ENCODE data around the gene STK32B.
A peak's percentile ranks its signal among the peaks of the same experiment; 100 is the strongest.

The STK32B gene

GRCh38 chr4:5393911-5394513, 342.7 kb downstream of the STK32B start:
- Histone ChIP-seq H3K4me3 (no peak overlapping the region), H3K9me3 (no peaks in the 10 kb centered on the region), H3K36me3 (no peaks in the 10 kb centered on the region), H3K4me1 (no peaks in the 10 kb centered on the region), H3K27me3 (no peaks in the 10 kb centered on the region), H3K27ac (no peak overlapping the region)
- DNase-seq, result no peak
- TF ChIP-seq, protein P1, sequence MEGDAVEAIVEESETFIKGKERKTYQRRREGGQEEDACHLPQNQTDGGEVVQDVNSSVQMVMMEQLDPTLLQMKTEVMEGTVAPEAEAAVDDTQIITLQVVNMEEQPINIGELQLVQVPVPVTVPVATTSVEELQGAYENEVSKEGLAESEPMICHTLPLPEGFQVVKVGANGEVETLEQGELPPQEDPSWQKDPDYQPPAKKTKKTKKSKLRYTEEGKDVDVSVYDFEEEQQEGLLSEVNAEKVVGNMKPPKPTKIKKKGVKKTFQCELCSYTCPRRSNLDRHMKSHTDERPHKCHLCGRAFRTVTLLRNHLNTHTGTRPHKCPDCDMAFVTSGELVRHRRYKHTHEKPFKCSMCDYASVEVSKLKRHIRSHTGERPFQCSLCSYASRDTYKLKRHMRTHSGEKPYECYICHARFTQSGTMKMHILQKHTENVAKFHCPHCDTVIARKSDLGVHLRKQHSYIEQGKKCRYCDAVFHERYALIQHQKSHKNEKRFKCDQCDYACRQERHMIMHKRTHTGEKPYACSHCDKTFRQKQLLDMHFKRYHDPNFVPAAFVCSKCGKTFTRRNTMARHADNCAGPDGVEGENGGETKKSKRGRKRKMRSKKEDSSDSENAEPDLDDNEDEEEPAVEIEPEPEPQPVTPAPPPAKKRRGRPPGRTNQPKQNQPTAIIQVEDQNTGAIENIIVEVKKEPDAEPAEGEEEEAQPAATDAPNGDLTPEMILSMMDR (IDR thresholded peaks at IDR 0.05), result no peak
- intact Hi-C loops (cut with DNase I; ENCODE audit: low total_unique reads), result no loop called here

DNA sequence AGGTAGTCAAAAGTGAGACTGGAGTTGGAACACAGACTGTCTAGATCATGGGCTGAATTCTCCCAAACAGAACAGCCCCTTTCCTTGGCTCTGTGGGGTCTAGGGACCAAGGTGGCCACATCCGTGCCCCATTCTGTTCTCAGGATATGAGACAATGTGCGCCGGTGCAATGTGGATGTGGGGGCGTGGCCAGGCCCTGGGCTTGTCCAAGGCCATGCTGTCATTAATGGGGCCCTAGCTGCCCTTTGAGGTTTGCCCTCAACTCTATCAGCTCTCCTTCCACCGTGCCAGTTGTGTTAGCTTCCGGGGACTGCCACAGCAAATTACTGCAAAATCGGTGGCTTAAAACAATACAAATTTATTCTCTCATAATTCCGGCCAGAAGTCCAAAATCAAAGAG, 344.5 kb downstream of the STK32B start:
- Histone ChIP-seq H3K27ac (no peak overlapping the region), H3K27me3 (no peaks in the 10 kb centered on the region), H3K4me3 (no peak overlapping the region), H3K4me1 (no peaks in the 10 kb centered on the region), H3K36me3 (no peaks in the 10 kb centered on the region), H3K9me3 (no peaks in the 10 kb centered on the region)
- TF ChIP-seq, protein P1 (IDR thresholded peaks at IDR 0.05), result no peak
- intact Hi-C loops (cut with DNase I; ENCODE audit: low total_unique reads), result no loop called here
- DNase-seq, result no peak

- H3K36me3 ChIP-seq, result no peaks in the 10 kb centered on the region
- no peaks in the 10 kb centered on the region for H3K9me3 ChIP-seq
- no peaks in the 10 kb centered on the region for H3K27me3 ChIP-seq
- no peak overlapping the region for H3K27ac ChIP-seq
- intact Hi-C loops (cut with DNase I; ENCODE audit: low total_unique reads), result no loop called here
- H3K4me3 ChIP-seq, result no peak overlapping the region
- TF ChIP-seq, protein P1 (IDR thresholded peaks at IDR 0.05), result no peak
- H3K4me1 ChIP-seq, result no peaks in the 10 kb centered on the region
- DNase-seq, result no peak
Measured at GRCh38 chr4:5398056-5398455, 346.8 kb downstream of the STK32B start.

DNA sequence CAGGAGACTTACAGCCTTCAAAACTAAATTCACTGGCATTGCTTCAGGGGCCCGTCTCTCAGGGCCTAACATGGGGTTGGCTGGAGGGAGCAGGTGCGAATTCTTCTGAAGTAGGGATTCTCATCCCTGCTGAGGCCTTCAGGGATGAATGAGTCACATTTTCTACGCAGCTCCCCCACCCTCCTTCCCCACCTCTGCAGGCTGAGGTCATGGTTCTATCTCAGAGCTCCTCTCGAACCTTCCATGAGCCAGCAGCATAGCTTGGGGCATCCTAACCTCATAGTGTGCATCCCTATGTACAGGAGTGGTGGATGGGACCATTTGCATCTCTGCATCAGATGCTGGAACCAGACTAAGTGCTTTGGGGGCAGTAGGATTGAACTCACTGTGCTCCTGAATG, 347.8 kb downstream of the STK32B start:
- intact Hi-C loops (cut with DNase I; ENCODE audit: low total_unique reads), result no loop called here
- no peaks in the 10 kb centered on the region for H3K27me3 ChIP-seq

GRCh38 chr4:5399790-5400421, 348.6 kb downstream of the STK32B start:
- Histone ChIP-seq H3K4me1 (no peaks in the 10 kb centered on the region), H3K27me3 (no peaks in the 10 kb centered on the region), H3K36me3 (no peaks in the 10 kb centered on the region), H3K27ac (no peak overlapping the region), H3K4me3 (no peak overlapping the region), H3K9me3 (no peaks in the 10 kb centered on the region)
- TF ChIP-seq, protein P1 (IDR thresholded peaks at IDR 0.05), result peak in 1 of 2 experiments; percentile 18
- DNase-seq, result no peak
- intact Hi-C loops (cut with DNase I; ENCODE audit: low total_unique reads), result no loop called here

More for the DNA sequence above, 347.8 kb downstream of the STK32B start:
- no peaks in the 10 kb centered on the region for H3K4me1 ChIP-seq
- H3K36me3 ChIP-seq, result no peaks in the 10 kb centered on the region
- no peak for DNase-seq
- TF ChIP-seq, protein P1 (IDR thresholded peaks at IDR 0.05), result no peak
- H3K9me3 ChIP-seq, result no peaks in the 10 kb centered on the region
- H3K4me3 ChIP-seq, result no peak overlapping the region
- H3K27ac ChIP-seq, result no peak overlapping the region
